HG03060 (cell line): ENCODE data around the gene NAV2.

Source experiments
- ATAC-seq: cut with Tn5 transposase; IDR thresholded peaks from one replicate; pipeline ENCODE4 v1.9.1; 2021; ENCODE audit warnings: low read depth, moderate number of reproducible peaks; ENCODE audit not compliant: unreplicated experiment

The NAV2 gene

DNA sequence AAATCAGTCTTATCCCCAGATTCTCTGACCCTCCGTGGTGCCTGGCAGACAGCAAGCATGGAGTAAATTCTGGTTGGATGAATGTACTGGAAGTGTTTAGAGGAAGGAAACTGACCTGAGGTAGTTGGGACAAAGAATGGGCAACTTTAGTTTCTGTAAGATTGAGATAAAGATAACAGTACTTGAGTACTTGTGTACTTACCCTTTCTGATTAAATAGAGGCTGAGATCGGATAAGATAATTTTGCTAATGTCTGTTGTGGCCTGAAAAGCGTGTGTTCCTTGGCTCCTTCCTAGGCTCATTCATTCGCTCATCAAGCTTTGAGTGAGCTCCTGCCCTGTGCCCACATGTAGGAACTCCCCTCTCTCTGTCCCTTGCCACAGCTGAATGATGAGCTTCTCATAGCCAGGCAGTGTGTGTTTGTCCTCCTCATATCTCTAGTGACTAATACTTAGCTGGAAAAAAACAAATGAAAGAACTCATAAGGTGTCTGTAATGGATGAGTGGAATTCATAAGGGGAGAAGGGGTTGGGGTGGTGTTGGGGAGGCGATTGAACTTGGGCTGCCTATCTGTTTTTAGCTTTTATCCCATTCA, 329.5 kb downstream of the NAV2 start:
- ATAC-seq, result no peak

DNA sequence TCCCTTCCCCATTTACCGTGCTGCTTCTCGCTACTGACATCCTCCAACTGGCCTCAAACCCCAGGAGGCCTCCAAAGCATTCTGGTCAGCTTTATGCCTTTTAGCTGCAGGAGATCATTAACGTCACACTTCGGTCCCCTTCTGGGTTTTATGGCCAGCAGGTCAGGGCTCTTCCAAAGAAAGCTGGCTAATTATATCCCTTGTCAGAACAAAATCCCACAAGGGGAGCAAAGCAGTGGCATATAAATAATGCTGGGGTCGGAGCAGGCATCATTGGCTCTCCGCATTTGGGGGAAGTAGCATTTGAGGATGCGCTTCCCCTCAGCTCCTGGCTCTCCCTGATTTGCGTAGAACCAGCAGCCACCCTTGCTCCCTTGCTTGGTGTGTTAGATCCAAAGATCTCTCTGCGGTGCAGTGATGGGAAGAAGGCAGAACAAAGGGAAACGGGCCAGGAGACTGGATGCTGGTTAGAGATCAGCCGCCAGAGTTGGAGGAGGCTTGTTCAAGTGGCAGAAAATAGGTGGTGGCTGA, 330.2 kb downstream of the NAV2 start:
- ATAC-seq, result no peak

DNA sequence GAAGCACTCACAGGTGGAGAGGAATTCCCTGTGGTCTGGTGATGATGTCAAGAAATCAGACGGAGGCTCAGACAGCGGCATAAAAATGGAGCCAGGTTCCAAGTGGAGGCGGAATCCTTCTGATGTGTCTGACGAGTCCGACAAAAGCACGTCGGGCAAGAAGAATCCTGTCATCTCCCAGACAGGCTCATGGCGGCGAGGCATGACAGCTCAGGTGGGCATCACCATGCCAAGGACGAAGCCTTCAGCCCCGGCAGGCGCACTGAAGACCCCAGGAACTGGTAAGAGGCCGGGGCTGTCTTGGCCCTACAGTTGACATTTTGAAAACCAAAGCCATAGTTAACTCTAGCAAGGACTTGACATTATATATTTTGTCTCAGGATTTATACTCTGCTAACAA, 331.4 kb downstream of the NAV2 start:
- ATAC-seq, result no peak

DNA sequence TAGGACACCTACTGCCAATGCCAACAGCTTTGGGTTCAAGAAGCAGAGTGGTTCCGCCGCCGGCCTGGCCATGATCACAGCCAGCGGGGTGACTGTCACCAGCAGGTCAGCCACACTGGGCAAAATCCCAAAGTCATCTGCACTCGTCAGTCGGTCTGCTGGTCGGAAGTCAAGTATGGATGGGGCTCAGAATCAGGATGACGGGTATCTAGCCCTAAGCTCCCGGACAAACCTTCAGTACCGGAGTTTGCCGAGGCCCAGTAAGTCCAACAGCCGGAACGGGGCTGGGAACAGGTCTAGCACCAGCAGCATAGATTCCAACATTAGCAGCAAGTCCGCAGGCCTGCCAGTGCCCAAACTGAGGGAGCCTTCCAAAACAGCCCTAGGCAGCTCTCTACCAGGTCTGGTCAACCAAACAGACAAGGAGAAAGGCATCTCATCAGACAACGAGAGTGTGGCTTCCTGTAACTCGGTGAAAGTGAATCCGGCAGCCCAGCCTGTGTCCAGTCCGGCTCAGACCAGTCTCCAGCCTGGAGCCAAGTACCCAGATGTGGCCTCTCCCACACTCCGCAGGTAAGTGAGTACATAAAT, 332.6 kb downstream of the NAV2 start:
- no peak for ATAC-seq

DNA sequence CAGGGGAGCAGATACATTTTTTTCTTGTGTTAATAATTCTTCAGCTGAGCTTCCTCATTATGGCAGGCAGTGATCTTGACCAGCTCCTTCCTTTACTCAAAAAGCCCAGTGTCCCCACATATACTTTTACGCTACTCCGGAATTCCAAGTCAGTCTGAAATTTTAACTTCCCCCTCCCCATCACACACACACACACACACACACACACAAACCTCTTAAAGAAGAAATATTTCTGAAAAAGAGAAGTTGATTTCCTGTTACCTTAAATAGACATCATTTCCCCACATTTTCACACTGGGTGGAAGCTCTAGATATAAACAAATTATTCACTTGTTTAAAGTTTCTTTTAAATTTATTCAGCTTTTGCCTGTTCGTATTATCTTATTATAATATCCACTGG, 333.8 kb downstream of the NAV2 start:
- ATAC-seq, result no peak

DNA sequence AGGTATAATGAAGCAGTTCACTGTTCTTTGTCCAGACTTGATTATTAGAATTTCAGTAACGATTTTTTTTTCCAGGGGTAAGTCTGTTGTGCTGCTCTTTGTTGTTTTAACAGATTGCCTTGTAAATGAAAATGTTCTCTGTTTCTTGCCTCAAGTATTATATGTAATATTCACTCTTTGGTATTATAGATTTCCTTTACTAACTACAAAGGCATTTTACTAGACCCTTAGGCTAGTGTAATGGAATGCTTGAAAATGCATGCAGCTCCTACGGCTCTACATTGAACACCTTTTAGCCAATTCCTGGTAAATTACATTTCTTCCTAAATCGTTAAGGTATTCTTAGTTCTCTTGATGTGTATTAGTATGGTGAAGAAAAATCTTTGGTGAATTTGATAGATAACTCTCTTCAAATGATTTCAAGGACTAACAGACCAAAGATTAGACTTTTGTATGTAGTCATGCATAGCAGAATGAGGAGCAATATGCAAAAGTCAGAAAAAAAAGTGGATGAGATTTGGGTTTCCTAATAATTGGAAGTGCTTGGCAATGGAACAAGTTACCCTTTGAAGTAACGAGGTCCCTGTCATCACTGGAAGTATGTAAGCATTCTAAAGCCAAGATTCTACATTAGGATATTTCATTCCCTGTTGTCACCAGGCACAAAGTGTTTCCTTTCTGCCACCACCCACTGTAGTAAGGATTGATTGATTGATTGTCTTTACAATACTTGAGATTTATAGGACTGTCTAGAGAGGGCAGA, 334.6 kb downstream of the NAV2 start:
- no peak for ATAC-seq

DNA sequence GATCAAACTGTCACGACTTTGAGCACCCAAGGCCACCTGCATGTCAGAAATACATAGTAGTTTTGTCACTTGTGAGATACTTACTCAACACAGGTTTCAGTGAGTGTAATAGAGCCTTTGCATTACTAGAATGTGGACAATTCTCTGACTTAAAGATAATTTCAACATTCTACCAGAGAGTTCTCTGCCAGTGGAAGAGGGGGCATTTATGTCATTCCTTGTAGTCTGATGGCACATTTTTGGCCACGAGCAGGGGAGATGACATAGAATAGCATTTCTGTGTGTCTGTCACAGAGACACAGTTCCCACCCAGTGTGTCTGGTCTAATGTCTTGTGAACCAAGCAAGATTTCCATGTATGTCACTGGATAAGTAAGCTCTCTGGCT, 335.1 kb downstream of the NAV2 start:
- ATAC-seq, result no peak

DNA sequence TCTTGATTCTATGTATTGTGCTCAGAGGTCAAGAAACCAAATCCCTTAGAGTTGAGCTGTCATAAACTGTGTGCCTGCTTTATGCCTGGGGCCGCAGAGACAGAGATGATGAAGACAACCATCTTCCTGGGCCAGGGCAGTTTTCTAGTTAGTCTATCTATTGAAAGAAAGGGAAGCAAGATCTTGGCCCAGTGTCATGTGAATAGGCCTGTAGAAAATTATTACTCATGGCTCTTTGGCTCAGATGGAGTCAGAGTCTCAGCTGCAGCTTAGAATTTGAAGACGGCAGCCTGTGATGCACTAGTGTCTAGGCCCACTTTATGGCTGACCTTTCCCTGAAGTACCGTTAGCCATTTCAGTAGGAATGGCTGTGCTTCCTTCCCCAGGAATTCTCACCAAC, 335.6 kb downstream of the NAV2 start:
- ATAC-seq, result no peak

DNA sequence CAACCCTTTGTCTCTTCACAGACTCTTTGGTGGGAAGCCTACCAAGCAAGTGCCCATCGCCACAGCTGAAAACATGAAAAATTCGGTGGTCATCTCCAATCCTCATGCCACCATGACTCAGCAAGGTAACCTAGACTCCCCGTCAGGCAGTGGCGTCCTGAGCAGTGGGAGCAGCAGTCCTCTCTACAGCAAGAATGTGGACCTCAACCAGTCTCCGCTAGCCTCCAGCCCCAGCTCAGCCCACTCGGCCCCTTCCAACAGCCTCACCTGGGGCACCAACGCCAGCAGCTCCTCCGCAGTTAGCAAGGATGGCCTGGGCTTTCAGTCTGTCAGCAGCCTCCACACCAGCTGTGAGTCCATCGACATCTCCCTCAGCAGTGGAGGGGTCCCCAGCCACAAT, 336.1 kb downstream of the NAV2 start:
- ATAC-seq, result no peak

DNA sequence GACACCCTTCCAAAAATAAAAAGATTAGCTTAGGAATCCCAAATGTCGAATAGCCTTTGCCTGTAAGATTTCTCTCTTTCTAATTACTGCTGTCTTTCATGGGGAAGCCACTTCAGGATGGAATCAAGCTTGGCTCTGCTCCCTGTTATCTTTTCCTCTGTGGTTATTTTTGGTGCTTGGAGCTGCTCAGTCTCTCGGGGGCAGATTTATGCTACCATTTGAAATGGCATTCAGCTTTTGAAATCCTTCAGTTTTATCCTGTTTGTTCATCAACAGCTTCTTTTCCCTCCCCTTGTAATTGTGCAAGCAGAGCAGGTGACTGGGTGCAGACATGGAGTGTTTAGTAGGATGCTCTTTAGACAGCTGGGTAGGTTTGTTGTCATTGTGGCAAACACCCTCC, 336.6 kb downstream of the NAV2 start:
- ATAC-seq, result no peak

DNA sequence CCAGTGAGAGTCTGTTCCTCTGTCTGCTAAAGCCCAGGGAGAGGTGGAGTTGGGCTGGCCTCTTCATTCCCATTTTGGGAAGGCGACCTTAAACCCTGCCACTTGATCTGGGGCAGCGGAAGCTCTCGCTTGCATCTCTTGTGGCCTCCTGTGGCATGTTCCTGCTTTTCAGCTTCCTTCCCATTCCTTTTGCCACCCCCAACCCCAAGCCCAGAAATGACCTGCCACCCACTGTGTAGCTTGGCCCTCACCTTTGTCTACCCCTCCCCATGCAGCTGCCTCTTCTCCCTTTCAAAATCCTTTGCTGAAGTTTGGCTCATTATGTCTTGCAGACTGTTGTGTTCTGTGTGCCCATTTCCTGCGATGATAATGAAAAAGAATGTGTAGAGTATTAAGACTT, 337.4 kb downstream of the NAV2 start:
- no peak for ATAC-seq

DNA sequence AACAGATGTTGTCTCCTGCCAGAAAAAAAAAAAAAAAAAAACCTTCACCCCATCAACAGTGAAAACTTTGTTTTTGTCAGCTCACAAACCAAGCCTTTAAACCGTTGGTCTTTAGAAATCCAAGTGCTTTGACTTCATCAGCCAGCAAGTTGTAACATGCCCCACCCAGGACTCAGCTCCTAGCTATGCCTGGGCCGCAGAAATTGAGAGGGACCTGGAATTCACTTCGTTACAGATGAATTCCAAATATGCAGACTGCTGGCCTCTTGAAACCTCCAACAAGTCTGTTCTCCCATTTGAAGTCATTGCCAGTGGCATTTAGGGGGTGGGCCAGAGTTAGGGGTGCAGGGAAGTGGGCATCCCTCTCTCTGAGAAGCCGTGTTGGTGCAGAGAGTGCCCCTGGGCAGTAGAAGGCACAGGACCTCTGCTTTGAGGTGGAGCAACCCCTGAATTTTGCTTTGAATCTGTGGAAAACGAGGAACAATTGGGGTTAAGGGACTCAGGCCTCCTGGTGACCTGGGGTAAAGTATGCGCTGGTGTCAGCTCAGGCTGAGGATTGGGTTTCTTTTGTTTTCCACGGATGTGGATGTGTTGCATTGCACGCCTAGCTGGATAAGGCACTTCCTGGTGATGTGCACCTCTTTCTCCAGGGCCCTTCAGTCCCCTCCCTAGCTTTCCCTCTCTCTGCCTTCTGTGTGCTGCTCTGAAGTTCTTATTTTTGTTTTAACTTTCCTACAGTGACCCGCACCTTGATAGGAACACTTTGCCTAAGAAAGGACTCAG, 338.1 kb downstream of the NAV2 start:
- ATAC-seq, result no peak

DNA sequence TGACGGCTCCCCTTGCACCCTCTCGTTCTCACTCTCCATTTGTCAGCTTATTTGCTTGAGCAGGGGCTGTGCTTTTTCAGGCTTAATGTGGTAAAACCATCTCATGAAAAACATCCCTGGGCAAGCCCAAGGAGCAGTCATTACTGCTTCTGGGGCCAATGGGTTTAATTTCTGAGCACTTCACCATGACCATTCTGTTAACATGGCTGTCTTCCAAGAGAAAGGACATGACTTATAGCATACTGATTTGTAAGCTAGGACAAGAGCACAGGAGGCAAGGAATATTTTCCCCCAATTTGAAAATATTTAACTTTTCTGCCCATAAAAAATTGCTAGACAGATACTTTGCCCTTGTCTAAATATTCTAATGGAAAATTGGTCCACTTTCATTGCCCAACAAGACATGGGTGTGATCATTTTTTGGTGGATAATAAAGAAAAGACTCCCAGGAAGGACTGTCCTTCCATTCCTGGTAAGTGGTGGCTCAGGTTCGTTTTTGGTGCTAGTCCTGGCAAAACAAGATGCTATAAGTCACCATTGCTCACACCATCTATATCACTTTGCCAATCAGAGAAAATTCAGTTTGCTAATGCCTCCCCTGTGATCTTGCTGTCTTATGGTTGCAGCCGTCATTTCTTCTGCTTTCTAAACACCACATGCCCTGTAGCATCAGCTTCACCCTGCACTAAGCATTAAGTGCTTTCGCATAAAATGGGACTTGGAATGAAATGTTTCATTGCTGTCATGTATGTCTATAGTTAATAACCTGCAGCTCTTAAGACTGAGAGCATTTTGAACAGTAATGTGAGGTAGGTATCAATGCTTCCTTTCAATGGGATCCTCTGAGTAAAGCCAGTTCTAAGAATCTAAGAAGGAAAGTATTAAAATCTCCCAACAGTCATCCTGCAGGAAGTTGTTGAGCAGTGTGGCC, 339.1 kb downstream of the NAV2 start:
- no peak for ATAC-seq

DNA sequence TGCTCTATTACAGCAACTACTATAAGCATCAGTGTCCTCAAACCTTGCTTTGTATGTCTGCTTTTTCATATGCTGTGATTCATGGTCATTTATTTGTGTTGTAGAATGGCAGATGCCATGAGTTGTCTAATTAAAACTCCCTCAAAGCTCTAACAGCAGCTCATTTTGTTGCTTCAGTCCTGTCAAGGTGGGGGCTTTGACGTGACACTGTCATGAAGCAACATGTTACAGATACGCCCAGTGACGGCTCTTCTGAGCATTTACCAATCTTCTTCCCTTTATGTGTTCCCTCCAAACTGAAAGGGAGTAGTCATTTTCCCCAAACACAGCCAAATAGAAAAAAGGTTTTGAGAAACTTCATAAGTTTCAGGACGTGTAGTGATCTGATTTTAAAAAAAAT, 340.9 kb downstream of the NAV2 start:
- no peak for ATAC-seq

DNA sequence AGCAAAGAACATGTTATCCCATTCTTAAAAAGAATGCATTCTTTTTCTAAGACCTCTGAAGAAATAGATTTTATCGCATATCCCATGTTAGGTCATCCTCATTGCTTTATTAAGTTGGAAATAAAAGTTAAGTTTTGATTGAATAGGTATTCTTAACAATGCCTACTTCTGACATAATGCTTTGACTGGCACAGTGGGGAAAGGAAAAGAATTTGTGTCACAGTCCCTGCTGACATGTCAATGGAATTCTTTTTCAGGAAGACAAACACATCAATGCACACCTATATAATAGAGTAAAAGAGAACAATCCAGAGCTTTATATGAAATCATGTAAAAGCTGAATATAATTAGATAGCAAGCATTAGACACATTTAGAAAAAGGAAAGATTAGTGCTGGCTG, 341.9 kb downstream of the NAV2 start:
- ATAC-seq, result no peak

DNA sequence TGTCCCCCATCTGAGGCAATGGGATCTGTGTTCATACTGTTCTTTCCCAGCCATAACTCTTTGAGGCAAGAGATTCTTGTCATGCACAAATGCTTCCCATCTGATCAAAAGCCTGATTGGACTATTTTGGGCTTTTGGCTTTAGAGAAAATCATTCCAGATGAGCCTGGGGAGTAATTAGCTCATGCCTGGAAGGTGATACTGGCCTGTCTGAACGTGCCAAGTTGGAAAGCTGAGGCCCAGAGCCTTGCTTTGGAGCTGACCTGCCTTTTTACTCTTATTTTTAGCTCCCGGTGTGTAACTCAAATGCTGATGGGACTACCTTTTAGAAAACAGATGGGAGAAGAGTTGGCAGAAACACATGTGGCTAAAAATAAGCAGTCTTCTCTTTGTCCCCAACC, 342.7 kb downstream of the NAV2 start:
- ATAC-seq, result no peak

DNA sequence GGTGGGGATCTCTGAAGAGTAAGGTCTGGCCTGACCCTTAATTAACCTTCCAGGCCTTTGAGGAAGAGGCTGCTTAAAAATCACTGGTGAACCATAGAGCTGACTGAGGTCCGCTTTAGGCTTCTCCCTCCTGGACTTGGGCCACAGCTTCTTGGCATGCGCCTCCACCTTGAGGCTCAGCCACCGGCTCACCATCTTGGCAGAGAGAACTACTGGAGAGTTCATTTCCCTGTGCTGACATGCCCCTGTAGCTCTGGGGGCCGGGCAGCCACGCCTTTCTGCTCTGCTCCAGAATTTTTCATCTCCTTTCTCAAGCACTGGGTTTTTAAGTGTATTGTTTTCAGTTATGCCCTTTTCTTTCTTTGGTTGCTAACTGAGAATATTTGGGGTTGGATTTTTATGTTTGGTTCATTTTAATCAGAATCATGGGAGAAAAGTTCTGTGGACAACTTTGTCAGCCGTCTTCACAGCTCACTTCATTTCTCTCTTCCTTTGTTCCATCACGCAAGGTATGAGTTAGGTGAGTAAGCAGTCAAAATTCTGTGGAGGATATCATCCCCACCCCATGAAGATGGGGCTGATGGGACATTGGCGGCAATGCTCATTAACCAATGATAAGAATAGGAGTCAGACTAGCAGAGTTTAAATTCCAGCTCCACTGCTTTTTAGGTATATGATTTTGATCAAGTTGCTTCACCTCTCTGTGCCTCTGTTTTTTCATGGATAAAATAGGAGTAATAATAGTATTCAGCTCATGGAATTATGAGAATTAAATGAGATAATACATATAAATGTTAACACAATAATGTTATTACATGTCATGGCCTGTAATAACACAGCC, 343.7 kb downstream of the NAV2 start:
- no peak for ATAC-seq

DNA sequence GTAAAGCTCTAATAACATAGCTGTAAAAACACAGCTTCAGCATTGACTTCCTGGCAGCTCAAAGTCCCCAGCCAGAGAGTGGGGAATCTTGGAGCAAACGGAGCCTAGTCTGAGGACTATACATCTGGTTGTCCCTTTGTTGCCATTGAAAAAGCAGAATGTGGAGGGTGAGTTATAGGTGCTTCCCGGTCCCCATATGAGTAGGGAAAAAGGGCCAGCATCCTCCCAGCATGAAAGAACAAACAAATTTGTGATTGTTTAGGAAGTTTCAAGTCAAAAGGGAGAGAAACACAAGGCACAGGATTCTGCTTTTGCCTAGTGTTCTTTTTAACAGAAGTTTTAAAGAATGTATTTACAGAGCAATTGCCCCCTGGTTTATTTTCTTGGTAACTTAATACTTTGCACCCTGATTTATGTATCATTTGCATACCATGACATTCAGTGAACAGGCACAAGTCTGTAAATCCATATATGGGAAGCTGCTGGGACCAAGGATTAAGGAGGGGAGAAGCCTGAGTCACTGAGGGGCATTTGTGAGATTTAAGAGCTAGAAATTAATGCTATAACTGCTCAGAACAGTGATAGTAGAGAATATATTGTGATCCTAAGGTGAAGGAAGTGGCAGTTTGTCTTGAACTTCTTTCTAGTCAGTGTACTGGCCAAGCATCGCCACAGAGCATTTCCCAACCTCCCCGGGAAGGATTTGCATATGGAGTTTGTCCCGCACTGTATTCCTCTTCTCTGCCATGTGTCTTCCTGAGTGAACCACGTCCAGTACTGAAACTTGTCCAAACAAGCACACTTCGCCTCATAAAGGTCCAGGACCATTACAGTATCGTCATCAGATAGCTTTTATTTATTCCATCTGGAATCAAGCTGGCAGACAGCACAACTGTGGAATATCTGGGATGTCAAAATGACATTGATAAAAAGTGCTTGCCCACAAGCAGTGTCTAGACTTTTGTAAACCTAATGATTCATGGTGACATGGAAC, 344.6 kb downstream of the NAV2 start:
- ATAC-seq, result no peak
